Mucosa of gallbladder (tissue), 1 donor: Measurements from ENCODE around the gene BMPR1B. TPM values are rescaled to one million over a fixed set of nuclear protein-coding genes. Genes with fewer than 3 reads are reported as not detected.
"Not testable (repeated sequence)": the region's sequence is repeated elsewhere in the genome, so short reads cannot be mapped to it uniquely, and the experiment has no call there.

Source experiments
- DNase-seq: peaks from one replicate; pipeline ENCODE4 v3.0.0-alpha.2; 2020; ENCODE audit warnings: low spot score
- total RNA-seq: library from RNA; stranded (reverse); gene quantifications from one replicate; pipeline ENCODE4 v1.2.1, GENCODE V29; 2021
- donor health status: DM: no; HTN: no; CAD: no.

The BMPR1B gene
- total RNA-seq, 1 donor from 2014 or later = 9.7 TPM

GRCh38 chr4:95038791-95039190 is 281.0 kb downstream of the BMPR1B start:
- no peak for DNase-seq

DNA sequence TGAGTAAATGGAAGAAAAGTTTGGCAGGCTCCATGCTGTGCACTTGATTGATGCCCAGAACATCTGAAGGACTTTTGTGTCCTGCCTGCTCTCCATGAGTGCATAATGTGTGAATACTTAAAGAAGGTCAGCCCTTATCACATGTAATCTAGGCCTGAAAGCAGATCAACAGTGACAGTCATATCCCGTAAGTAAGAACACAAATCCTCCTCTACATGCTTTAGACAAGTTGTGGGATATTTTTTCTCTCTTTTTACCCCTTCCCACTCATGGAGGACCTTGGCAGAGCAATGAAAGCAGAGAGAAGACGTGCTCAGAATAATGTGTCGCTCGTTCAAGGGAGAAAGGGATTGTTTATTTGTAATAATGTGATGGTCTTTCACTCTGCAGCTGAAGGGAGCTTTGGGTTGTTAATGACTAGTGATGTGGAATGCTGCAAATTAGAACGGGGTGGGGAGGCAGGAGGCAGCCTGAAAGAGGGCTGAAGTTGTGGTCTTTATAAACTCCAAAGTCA is 286.6 kb downstream of the BMPR1B start:
- DNase-seq = no peak

GRCh38 chr4:95045429-95045828 is 287.7 kb downstream of the BMPR1B start:
- DNase-seq = no peak

- no peak for DNase-seq
Measured at GRCh38 chr4:95048296-95048695, 290.5 kb downstream of the BMPR1B start.

GRCh38 chr4:95049551-95050233 is 291.9 kb downstream of the BMPR1B start:
- no peak for DNase-seq

DNA sequence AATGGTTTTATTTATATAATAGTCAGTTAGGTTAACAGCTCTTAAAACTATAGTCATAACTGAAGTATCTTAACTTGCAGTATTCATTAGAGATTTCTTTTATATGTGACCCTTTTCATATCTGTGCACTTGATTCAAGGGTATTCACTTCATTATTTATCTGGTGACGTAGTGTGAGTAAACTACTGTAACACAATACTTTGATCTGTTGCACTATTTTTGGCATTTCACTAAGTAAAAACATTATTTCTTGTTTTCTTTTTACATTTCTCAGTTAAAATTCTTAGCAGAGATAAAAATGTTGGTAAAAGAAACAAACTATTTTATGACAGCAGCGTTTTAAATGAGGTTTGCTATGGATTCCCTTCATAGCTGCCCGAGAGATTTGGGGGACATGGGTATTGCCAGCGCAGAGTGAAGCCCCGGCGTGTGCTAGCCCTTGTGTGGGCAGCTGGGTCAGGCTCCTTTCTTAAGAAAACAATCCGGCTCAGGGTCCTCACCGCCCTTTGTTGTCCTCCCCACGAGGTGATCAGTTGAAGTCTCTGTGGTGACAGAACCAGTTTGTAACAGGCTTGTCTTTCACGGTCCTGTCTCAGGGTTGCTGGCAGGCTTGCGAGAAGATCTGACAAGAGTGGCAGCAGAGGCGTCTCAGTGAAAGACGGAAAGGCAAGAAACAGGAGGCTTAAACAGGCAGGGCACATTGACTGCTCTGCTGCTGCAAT is 293.4 kb downstream of the BMPR1B start:
- no peak for DNase-seq

DNA sequence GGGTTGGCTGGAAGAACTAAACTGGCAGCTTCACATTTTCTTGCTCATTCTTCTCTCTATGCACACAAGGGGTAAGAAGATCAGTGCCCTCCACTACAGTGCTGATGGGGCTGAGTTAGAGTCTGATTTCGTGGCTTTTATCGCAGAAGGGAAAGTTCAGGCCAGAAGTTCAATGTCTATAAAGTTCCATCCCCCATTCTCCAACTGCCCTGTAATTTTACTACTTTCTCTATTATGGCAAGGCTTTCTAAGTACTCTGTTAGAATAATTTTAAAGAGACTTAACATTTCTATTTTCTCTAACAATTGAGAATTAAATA is 293.9 kb downstream of the BMPR1B start:
- no peak for DNase-seq

DNA sequence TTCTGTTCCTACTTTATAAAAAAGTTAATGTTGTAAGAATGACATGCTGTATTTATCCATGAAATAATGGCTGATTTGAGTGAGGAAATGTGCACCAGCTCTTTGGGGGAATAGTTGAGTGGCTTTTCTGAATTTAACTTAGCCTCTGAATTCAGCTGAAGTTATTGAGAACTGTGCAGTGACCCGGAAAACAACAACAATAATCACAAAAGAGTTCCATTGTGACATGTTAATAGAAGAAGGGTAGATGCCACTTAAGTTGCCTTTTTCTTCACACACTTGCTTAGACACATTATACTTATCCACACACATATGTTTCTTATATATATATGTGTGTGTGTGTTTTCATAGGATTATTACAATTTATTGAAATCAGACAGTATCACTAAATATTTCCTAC is 301.2 kb downstream of the BMPR1B start:
- DNase-seq = no peak

- DNase-seq = no peak
Measured at GRCh38 chr4:95059663-95060062, 301.9 kb downstream of the BMPR1B start.

DNA sequence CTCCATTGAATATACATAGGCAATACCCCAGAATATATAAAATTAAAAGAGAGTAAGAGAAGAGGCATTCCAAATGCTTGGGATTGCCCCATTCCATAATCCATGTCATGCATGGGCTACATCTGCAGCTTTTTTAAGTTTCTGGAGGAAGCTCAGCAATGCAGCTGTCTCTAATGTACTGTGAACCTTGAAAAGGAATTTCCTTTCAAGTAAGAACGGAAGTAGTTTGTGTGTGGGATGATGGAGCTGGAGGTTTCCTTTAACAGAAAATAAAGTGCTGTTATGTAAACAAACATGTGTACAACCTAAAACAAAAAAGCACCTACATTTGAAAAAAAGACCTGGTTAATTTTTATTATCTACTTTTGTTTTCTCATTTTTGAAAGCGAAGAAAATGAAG is 303.5 kb downstream of the BMPR1B start:
- DNase-seq = no peak

- DNase-seq = not testable (repeated sequence)
Measured at GRCh38 chr4:95061801-95062200, 304.0 kb downstream of the BMPR1B start.

GRCh38 chr4:95066050-95066449 is 308.3 kb downstream of the BMPR1B start:
- DNase-seq = no peak

DNA sequence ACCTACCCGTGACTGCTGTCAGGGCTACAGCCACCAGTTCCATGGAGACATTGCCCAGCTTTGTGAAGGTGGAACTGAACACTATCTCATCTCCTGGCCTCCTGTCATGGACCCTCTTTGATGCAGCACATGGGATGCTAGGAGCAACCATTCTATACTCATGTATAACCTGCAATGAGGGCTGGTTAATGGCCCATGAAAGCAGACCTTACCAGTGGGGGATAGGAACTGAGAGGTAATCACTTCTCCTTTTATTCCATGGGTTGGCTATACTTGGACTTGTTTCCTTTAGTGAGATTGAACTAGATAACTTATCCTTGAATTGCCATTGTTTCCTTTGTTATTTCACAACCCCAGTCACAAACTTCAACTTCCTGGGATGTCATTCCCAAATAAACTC is 310.6 kb downstream of the BMPR1B start:
- no peak for DNase-seq

DNA sequence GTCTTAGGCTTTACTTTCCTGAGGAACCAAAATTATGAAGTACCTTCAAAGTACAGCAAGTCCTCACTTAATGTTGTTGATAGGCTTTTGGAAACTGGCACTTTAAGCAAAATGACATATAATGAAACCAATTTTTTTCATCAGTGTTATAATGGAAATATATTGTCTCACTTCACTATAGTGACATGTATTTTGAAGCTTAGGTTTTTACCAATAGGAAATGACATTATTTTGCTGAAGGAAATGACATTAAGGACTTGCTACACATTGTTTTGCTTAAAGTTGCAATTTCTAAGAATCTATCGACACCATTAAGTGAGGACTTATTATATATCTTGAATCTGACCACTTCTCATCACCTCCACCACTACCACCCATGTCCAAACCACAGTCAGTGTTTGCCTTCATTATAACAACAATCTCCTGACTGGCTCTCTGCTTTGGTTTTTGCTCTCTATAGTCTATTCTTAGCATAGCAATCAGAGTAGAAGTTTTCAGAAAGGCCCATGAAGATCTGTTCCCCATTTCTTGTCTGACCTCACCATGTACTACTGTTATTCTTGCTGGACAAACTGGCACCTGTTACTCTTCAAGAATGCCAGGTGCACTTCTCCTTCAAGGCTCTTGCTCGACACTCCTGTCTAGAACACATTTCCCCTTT is 311.2 kb downstream of the BMPR1B start:
- no peak for DNase-seq

DNA sequence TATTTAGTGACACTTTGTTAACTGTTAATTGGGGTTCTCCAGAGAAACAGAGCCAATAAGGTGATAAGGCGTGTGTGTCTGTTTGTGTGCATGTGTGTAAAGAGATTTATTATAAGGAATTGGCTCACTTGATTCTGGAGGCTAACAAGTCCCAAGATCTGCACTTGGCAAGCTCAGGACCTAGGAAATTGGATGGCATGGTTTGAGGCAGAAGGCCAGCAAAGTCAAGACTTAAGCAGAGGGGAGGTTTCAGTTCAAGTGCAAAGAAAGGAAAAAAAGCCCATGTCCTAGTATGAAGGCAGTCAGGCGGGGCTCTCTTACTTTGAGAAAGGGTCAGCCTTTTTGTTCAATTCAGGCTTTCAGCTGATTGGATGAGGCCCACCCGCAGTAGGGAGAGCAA is 314.1 kb downstream of the BMPR1B start:
- DNase-seq = no peak

GRCh38 chr4:95073646-95074045 is 315.9 kb downstream of the BMPR1B start:
- DNase-seq = no peak

DNA sequence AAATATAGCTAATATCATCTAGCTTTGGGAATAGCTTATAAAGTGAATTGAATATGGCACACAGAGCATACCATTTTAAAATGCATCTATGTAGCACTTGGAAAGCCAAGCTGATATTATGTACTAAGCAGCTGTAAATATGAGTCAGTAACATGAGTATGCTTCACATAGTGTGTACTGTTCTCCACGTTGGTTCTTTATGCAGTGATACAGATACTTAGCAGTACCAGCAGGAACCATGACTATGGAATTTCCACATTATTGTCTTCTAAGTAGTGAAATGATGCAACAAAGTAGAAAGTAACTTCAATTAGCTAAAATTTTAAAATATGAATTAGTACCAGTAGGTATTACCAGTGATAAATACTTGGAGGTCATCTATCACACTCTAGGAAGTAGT is 320.1 kb downstream of the BMPR1B start:
- no peak for DNase-seq

GRCh38 chr4:95080969-95081368 is 323.2 kb downstream of the BMPR1B start:
- no peak for DNase-seq

- DNase-seq = no peak
Measured at GRCh38 chr4:95084584-95084983, 326.8 kb downstream of the BMPR1B start.

DNA sequence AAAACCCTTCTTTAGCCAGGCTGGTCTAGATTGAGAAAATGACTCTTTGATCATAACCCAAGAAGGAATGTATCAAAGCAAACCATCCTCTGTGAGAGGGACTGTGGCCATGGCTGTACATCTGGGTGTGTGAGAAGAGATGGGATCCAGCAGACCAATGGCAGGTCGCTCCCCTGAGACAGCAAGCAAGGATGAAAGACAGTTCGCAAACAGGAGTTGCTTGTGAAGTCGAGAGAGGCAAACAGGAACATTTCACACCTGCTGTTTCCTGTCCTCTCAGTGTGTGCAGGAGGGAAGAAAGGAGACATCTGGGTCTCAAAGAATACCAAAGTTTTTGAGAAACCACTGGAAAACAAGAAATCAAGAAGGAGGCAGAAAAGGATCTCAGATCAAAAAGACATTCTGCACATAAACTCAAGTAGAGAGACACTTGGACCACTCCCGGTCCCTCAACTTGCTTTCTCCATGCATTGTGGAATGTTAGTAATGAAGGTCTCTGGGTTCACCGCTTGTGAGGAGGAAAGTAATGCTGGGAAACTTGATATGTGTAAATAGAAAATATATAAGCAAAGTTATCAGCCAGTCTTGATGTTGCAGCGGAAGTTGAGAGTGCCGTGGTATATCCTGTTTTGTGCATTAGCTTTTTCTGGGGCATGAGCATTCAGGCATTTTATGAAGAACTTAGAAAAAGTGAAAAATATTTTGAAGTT is 327.5 kb downstream of the BMPR1B start:
- DNase-seq = no peak

- DNase-seq = no peak
Measured at GRCh38 chr4:95086551-95086950, 328.8 kb downstream of the BMPR1B start.
